T-helper 2 cell treated with Interferon-gamma antibody and Interleukin-4, amounts not matched to agents 100 ng/mL and 5 ng/mL, for 36 hours (primary cell): ENCODE data around the gene INPP4A. TPM values are rescaled to one million over a fixed set of nuclear protein-coding genes. Genes with fewer than 3 reads are reported as not detected.

Experiments
- intact Hi-C: fragments of 100-400 bp; cut with micrococcal nuclease; formaldehyde crosslinking; loops from one replicate; pipeline ENCODE4 v1.15.1; 2023
- total RNA-seq: library from RNA; stranded (reverse); gene quantifications from 2 replicates; pipeline ENCODE4 v1.2.3, GENCODE V29; 2022

INPP4A gene
- total RNA-seq, 1 donor from 2014 or later = 112 TPM

DNA sequence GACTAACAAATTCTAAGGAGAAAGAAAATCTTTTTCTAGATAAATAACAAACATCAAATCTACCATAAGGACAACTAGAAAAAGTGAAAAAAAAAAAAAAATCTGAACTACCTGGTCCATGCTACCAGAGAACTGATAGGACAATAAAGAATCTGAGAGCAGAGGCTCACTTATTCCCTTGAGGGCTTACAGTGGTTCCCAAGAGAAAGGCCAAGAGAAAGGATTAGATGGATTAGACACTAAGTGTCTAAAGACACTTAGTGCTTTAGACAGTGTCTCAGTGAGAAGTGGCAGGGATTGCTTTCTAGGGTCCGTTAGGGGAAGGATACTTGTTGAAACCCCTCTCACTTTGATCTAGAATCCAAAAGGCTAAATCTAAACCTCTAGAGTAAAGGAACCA lies 85.5 kb downstream of the INPP4A start:
- intact Hi-C loops = no loop called here

DNA sequence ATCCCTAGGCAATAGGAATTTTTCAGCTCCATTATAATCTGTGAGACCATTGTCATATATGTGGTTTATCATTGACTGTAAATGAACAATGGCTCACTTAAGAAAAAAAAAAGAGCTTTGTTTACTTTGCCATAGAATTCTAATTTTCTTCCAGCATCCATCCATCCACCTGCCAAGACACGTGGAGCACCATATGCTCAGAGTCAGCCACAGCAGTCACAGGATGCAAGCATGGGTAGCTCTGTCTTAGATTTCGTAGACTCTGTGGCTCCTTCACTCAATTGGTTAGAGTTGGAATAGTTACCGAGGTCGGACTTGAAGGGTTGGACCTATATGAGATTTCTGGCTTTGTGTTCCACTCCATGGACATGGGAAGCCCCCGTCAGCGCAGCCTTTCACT lies 88.1 kb downstream of the INPP4A start:
- intact Hi-C loops = no loop called here

DNA sequence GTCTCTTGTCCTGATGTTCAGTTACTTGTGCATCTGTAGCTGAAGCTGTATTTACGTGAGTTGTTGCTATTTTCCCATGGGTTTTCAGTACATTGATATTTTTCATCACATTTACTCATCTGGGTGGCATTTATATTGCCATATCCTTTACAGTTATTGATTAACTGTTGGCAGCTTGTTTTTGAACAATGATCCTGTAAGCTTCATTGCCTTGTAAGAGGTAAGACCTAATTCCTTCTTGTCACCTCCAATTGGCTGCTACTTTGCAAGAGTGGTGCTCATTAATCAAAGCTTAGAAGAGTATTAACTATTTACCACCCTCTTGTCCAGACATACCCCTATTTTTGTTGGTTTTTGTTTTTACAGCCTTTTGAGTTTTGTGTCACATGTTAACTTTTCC lies 88.9 kb downstream of the INPP4A start:
- intact Hi-C loops = no loop called here

DNA sequence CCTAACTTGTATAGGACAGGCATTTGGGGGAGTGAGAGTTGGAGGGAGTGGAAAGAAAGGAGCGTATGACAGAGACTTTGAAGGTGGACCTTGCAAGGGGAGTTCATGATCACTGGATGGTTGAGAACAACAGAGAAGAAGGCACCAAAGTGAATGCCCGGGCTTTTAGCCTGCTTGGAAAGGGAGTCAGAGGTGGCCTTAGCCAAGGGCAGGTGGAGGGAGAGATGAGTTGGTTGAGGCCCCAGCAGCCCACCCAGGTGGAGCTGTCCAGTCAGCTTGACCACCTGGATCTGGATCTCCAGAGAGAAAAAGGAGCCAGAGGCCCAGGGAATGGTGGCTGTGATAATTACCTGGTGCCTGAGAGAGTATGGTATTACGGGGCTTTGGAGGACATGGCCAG lies 90.1 kb downstream of the INPP4A start:
- intact Hi-C loops = no loop called here

DNA sequence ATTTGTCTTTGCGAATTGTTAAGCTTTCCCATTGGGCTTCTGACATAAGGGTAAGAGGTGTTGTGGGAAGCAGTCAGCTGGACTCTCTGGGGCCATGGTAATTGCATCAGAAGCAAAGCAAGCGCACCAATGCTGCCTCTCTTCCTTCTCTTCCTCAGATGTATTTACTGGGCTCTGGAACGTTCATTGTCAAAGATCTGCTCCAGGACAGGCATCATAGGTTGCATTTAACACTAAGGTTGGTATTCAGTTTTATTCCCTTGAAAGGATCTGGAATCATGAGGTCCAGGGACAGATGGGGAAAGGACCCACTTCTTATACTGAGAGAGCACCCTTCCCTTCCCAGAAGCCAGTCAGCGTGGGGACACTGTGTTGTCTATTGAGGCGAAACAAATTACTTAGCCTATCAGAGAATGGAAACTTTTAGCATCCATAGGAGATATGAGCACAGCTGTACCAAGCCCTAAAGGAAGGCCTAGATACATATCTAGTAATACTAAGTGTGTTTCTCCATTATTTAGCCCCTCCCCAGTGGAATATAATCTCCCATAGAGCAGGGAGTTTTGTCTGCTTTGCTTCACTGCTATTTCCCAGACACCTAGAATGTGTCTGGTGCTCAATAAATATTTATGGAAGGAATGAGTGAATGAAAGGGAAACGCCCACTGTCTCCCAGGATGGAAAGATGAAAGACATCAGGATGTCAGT lies 91.5 kb downstream of the INPP4A start:
- intact Hi-C loops = no loop called here

DNA sequence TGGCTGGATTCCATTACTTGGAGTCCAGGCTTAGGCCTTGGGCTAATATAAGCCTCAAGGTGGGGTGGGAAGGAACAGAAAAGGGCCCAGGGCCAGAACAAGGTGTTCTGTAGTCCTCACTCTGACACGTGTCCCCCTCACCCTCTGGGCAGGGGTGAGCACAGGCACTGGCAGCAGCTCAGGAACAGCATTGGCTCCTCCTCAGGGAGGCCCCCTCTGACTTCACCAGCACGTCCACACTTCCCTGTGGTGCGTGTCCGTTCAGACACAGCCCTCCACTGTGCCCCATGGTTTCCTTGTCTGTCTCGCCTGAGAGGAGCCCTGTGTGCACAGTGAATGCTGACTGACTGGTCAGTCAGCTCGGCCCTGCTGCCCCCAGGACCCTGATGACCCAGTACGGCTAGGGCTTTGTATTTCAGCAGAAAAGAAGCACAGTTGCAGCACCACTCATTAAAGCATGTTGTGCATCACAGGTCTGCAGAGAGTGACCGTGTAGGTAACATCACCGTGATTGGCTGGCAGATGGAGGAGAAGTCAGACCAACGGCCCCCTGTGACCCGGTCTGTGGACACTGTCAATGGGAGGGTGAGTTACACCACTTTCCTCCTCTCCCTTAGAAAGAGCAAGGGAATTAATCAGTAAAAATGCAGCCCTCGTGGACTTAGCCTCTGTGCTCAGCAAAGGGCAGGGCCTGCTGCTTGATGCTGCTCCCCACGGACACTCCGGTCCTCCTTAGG lies 92.9 kb downstream of the INPP4A start:
- intact Hi-C loops = no loop called here

DNA sequence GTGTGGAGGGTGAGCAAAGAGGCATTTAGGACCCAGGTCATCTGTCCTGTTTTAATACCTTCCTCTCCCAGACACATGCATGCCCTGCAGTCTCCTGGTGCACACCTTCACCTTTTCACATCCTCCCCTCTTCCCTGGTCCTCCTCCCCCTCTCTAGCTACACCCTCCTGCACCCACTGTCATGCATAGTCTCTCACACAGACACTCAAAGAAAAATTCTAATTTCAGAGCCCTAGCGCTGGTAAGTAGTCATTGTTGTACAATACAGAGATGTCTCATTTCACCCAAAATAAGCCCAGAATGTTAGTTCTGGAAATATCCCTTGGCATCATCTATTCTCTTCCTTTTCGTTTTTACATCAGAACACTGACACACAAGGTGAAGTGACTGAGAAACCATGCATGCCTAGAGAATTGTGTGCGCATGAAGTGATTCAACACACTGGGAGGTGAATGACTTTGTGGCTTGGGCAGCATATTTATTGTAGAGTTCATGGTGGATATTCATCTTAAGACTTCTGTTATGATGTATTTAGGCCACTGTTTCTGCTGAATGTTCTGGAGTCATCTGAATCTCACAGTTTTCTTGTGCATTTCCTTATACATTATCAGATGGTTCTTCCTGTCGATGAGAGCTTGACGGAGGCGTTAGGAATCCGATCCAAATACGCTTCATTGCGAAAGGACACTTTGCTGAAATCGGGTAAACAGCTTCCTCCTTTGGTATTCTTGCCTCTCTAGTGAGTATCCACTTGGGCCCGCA lies 93.8 kb downstream of the INPP4A start:
- intact Hi-C loops = no loop called here

DNA sequence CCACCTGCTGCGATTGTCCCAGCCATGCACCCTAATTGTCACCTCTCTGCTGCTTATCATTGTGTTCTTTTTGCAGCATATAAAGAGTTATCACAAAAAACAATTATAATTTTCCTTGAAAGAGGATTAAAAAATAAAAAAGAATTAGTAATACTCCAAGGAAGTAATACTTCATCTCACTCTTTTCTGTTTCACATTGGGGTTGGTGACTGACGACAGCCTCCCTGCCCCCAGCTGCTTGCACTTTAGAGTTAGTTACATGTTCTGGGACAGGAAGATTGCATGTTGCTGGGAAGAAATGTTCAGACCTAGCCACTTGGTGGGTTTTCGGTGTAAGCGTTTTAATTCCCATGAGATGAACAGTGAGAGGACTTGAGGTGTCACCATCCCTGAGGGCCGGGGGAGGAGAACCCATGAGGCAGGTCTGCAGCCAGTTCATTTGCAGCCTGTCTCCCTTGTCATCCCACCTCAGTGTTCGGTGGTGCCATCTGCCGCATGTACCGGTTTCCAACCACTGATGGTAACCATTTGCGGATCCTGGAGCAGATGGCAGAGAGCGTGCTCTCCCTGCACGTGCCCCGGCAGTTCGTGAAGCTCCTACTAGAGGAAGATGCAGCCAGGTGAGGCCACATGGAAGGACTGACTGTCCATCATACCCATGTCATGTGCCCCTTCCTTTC lies 94.5 kb downstream of the INPP4A start:
- intact Hi-C loops = no loop called here

DNA sequence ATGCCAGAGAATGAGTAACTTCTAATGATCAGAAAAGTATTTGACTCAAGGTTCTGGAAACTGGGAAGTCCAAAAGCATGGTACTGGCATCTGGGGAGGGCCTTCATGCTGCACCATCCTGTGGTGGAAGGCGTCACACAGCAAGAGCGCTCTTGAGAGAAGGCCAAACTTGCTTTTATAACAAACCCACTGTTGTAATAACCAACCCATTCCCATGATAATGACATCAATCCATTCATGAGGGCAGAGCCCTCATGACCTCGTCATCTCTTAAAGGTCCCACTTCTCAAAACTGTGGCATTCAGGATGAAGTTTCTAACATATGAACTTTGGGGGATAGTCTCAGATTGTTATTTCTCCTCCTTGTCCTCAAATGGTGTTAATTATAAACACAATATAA lies 95.9 kb downstream of the INPP4A start:
- intact Hi-C loops = no loop called here

DNA sequence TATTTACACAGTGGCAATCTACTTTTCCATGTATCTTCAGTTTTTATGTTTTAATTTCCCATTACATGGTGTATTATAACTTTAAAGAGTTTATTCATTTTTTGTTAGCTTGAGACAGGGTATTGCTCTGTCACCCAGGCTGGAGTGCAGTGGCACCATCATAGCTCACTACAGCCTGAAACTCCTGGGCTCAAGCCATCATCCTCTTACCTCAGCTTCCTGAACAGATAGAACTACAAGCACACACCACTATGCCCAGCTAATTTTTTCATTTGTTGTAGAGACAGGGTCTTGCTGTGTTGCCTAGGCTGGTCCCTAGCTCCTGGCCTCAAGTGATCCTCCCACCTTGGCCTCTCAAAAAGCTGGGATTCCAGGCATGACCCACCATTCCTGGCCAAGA lies 96.8 kb downstream of the INPP4A start:
- intact Hi-C loops = no loop called here

DNA sequence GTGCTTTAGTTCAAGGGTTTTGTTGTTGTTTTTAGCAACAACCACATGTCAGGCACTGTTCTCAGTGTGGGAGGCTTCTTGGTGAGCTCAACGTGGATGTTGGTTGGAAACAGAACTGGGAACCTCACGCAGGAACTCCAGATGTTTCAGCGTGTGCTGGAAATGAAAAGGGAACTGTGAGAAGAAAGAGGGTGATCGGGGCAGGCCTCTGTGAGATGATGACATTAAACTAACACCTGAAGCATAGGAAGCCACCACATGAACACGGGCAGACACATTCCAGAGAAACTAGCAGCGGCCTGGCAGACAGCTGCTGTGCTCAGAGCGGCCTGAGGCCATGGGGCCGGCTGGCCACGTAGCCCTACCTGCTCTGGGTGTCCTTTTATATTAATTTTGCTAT lies 97.2 kb downstream of the INPP4A start:
- intact Hi-C loops = no loop called here

DNA sequence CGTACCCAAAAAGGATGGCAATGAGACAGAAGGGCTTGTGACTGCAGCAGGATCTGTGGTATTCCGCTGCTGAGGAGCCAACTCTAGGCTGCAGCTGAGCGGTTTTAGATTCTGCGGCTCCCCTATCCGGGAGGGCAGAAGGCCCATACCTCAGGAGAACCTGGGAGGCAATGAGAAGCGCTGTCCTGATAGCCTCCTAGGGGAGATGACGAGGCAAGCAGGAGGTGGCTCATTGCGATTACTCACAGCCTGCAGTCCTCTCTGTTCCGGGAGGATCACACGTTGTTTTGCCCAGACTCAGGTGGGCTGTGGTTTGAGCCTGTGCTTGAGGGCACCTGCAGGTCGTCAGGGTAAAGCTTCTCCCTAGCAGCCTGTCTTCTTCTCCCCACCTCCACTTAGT lies 98.6 kb downstream of the INPP4A start:
- intact Hi-C loops = no loop called here

DNA sequence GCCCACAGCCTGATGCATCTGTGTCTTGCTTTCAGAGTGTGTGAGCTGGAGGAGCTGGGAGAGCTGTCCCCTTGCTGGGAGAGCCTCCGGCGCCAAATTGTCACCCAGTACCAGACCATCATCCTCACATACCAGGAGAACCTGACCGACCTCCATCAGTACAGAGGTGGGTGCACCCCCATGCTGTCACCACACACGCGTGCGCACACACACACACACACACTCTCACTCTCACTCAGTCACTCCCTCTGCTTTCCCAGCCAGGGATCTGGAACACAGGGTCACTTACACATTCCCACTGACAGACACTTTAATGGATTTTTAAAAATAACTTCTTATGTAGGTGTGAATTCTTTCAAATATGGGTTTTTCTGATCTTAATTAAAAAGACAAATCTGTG lies 99.2 kb downstream of the INPP4A start:
- intact Hi-C loops = no loop called here

DNA sequence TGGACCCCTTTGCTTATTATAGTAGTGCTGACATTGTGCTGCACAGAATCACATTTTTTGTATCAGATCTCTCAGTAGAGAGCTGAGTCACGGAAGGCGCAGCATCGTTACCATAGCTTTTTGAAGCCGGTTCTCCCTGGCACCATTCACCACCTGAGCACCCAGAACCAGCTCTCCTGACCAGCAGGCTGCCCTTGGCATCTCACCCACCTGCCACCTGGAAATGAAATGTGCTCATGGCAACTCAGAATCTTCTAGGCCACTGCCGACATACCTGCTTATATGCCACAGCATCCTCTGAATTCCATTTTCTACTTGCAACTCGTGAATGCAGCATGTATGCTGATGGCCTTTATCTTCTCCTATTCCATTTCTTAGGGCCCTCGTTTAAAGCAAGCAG lies 100.9 kb downstream of the INPP4A start:
- intact Hi-C loops = no loop called here

DNA sequence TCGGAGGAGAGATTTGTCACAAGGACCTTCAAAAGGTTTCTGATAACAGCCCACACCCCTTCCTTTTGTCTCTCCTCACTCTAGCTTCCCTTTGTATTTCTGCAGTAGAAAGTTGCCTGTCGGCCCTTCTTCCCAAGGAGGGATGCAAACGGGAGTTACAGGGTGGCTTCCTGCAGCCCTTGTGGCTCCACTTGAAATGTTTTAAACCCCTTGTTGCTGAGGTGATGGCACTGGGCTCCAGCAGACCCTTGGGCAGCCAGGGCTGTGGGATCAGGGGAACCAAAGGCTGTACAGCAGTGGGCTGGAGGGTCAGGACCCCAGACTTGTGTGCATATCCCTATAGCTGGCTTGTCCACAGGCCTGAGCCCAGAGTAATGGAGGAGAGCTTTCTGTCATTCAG lies 101.5 kb downstream of the INPP4A start:
- intact Hi-C loops = no loop called here

DNA sequence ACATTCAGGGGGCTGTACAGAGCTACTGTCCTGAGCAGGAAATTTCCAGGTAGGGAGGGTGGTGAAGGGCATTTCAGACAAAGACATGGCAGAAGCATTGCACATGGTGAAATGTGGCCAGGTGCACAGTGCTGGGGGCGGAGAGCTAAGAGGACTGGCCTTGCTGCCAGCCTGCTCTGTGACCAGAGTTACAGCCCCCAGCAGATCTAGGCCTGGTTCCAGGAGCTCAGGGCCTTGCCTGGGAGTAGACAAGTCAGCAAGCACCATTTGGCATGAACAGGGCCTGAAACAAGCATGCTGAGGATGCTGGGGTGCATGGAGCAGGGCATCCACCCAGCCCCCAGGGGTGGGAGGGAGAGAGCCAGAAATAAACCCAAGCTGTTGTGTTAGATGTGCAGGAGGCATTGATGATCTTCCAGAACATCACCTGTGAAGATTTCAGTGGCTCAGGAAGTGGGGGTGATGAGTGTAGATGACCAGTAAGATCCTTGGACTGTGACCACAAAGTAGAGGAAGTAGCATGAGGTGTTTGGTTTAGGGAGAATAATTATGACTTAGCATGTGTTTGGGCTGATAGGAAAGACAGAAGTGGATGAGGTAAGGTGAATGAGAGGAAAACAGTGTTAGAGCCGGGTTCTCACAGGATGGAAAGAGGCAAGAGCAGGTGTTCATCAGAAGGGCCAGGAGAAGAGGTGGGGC lies 102.6 kb downstream of the INPP4A start:
- intact Hi-C loops = no loop called here

DNA sequence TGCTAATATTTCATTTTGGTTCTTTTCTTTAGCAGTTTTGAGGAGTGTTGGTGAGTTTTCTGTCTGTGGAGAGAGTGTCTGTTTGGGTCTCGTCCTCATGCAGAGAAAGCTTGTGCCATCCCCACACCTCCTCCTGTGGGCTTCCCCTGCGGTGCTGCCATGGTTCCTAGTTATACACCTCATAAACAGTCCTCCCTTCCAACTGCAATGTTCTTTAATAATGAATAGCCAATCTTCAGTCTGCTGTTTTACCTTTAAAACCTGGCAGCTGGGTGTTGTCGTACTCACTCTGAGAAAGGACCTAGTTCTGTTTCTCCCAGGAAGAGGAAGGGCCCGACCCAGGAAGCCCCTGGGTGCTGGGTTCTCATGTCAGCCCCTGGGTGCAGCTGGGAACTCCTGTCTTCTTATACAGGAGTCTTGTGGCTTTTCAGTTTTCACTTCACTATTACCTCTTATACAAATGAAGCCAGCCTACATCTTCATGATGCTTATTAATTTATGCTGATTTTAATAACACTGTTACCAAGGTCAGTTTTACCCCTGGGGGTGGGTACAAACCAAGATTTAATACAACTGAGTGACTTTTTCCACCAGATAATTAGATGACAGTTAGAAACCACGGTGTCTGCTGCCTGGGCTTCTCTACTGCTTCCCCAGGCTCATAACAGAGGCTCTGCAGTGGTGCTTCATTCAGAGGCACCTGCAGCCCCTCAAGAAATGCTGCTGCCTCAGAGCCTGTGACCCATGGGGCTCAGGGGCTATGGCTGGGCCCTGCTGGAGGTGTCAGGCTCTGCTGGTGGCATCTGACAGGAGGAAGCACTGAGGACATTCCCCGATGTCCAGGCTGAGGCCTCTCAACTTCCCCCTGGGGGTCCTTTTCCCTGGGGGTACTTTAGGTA lies 104.5 kb downstream of the INPP4A start:
- intact Hi-C loops = no loop called here

DNA sequence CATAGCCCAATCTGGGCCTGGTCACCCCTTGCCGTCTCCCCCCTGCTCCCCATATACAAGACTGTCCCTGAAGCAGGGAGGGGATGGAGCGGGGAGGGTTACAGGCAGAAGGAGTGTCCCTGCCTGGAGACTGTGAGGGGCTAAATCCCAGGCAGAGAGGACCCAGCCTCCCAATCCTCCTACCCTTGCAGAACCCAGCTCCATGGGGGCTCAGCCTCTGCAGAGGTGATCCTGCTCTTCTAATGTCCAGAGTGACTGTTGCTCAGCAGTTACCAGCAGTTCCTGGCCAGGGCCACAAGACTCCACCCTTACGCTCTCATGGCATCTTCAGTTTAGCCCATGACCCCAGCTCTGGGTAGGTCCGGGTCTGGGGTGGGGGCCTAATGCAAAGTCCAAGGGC lies 105.5 kb downstream of the INPP4A start:
- intact Hi-C loops = loop anchor here (2.0 kb wide), 1 partner anchor 137 kb away; no protein-coding TSS in a partner anchor

DNA sequence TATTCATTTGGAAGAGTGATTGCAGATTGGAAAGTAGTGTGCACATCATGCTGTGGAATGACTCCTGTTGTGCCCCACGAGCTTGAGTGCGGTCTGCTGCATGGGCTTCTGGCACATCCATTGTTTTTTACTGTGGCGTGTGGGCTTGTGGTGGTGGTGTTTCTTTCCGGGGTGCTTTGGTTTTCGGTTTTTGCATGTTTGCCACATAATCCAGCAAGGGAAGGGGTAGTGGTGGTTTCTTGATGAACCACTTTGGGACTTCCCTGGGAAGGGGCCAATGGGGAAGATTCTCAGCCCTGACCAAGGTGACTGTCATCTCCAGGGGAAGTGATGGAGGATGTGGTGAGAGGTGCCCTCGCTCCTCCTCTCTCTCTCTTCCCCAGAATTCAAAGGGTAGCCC lies 106.7 kb downstream of the INPP4A start:
- intact Hi-C loops = loop anchor here (2.0 kb wide), 1 partner anchor 139 kb away; no protein-coding TSS in a partner anchor
